HepG2 (cell line): Measurements from ENCODE around the gene DENND4A. TPM values are rescaled to one million over a fixed set of nuclear protein-coding genes. Genes with fewer than 3 reads are reported as not detected.
"Not testable (repeated sequence)": the region's sequence is repeated elsewhere in the genome, so short reads cannot be mapped to it uniquely, and the experiment has no call there.

Experiments used
- ATAC-seq: fragments of 200-7000 bp; cut with Tn5 transposase; 3 replicates; pipeline ENCODE4 v1.9.1; 2020; ENCODE audit warnings: mild to moderate bottlenecking, moderate library complexity
- BruUV-seq: library from RNA; stranded (reverse); fragments of 400-500 nt; replicated peaks from 2 replicates; lab custom pipeline; 2021; lab: Mats Ljungman, UMichigan
- CTCF ChIA-PET: fragments of 300-600 bp; formaldehyde crosslinking; extraction: SDS; loops from one replicate; lab custom pipeline; 2021; ENCODE audit warnings: low total read pairs, inconsistent platforms, low intra/inter-chr PET ratio; lab: Yijun Ruan, JAX
- POLR2A ChIA-PET: fragments of 350-600 bp; sonication (Branson Sonifier 250); formaldehyde crosslinking; loops from one replicate; lab custom pipeline; 2020; ENCODE audit warnings: antibody characterized with exemption, inconsistent platforms; lab: Yijun Ruan, JAX
- DNase-seq: peaks from one replicate; pipeline ENCODE4 v3.0.0-alpha.2; 2015; ENCODE audit warnings: low spot score
- FAIRE-seq: peaks from 3 replicates; lab custom pipeline; 2011; peaks lifted over from hg19 to GRCh38; lab: Jason Lieb, UNC
- H2AFZ ChIP-seq: one replicate; pipeline ENCODE4 v1.6.1; 2011; ENCODE audit warnings: low read length, inconsistent platforms
- H3K27ac ChIP-seq: fragments of 300-600 bp; 3 replicates; pipeline ENCODE4 v1.8.0; 2011; ENCODE audit warnings: mixed run types, mild to moderate bottlenecking, mixed read lengths, low read length, inconsistent platforms; ENCODE audit not compliant: insufficient read depth; ENCODE audit errors: extremely low read length
- H3K27me3 ChIP-seq, 2 experiments: fragments of 200-600 bp in 1 of 2; 2 replicates in 1 of 2; 3 replicates in 1 of 2; pipeline versions ENCODE4 v1.6.0 to v1.8.0; 2011; ENCODE audit warnings: low read length in 2 of 2, mild to moderate bottlenecking in 2 of 2, moderate library complexity in 2 of 2, inconsistent platforms in 1 of 2; ENCODE audit not compliant: insufficient read depth in 2 of 2, control insufficient read depth in 1 of 2
- H3K36me3 ChIP-seq, 2 experiments: fragments of 200-600 bp in 1 of 2; replicated peaks in 1 of 2; 2 replicates in 1 of 2; 3 replicates in 1 of 2; pipeline versions ENCODE4 v1.5.1 to v1.8.0; 2011; ENCODE audit warnings: low read length in 2 of 2, inconsistent platforms in 1 of 2; ENCODE audit not compliant: insufficient read depth in 2 of 2, control insufficient read depth in 1 of 2
- H3K4me1 ChIP-seq: 2 replicates; pipeline ENCODE4 v1.5.1; 2012; ENCODE audit warnings: low read length, inconsistent platforms; ENCODE audit not compliant: insufficient read depth
- H3K4me2 ChIP-seq: 2 replicates; pipeline ENCODE4 v1.6.0; 2011; ENCODE audit warnings: low read depth, low read length, inconsistent platforms
- H3K4me3 ChIP-seq, 3 experiments: fragments of 200-600 bp in 1 of 3; sonication (generic), shearing (Covaris generic) in 1 of 3; replicated peaks in 1 of 3; 2 replicates each; pipeline ENCODE4 v1.5.1; 2011 to 2016; ENCODE audit warnings: low read length in 3 of 3, inconsistent platforms in 2 of 3, low read depth in 2 of 3, mild to moderate bottlenecking in 2 of 3, control low read depth in 1 of 3, mixed read lengths in 1 of 3; ENCODE audit not compliant: insufficient read depth in 1 of 3
- H3K79me2 ChIP-seq: one replicate; pipeline ENCODE4 v1.6.1; 2011; ENCODE audit warnings: low read length, inconsistent platforms; ENCODE audit not compliant: insufficient read depth
- H3K9ac ChIP-seq: 2 replicates; pipeline ENCODE4 v1.6.0; 2011; ENCODE audit warnings: mild to moderate bottlenecking, low read depth, low read length, inconsistent platforms; ENCODE audit not compliant: insufficient read depth
- H3K9me3 ChIP-seq: 2 replicates; pipeline ENCODE4 v1.5.1; 2012; ENCODE audit warnings: mild to moderate bottlenecking, low read length
- H4K20me1 ChIP-seq: 2 replicates; pipeline ENCODE4 v1.6.0; 2011; ENCODE audit warnings: inconsistent platforms, mild to moderate bottlenecking, low read length, moderate library complexity; ENCODE audit not compliant: insufficient read depth
- HES4 ChIP-seq: sonication (generic); formaldehyde crosslinking; IDR thresholded peaks from 2 replicates; pipeline ENCODE4 v1.9.0; 2021; ENCODE audit warnings: mild to moderate bottlenecking, missing genetic modification reagents, borderline replicate concordance
- ZNF772 ChIP-seq: sonication (generic); formaldehyde crosslinking; IDR thresholded peaks from 2 replicates; pipeline ENCODE4 v1.5.0; 2020; ENCODE audit warnings: mild to moderate bottlenecking, missing genetic modification reagents
- ZSCAN5A ChIP-seq: sonication (generic); formaldehyde crosslinking; IDR thresholded peaks from 2 replicates; pipeline ENCODE4 v1.8.0; 2022; ENCODE audit warnings: mild to moderate bottlenecking, missing genetic modification reagents, borderline replicate concordance
- WGBS: methylation state at CpG from one replicate; pipeline ENCODE4 v1.1.6; 2017; ENCODE audit warnings: low lambda C conversion rate; 5-methylcytosine and 5-hydroxymethylcytosine counted together
- in situ Hi-C: cut with HindIII; loops from 2 replicates; pipeline ENCODE4 v1.10.0; 2017; ENCODE audit warnings: low pct_unique_long_range_greater_than_20kb; ENCODE audit not compliant: extremely low pct_ligation_motif_present
- intact Hi-C: fragments of 100-400 bp; cut with micrococcal nuclease; formaldehyde crosslinking; loops from one replicate; pipeline ENCODE4 v1.10.0; 2022; ENCODE audit not compliant: unreplicated experiment
- polyA plus RNA-seq, 8 experiments: library from polyadenylated mRNA; depleted of rRNA in 3 of 8; stranded (reverse) in 7 of 8; unstranded in 1 of 8; fragments of >200 nt; fragmentation: Illumina TruSeq in 4 of 8; extraction: Trizol in 4 of 8; gene quantifications; 2 replicates each; pipeline versions ENCODE4 v1.2.1 to v1.2.3, GENCODE V29; 2011 to 2016; ENCODE audit warnings: low read depth in 4 of 8, missing spikeins in 1 of 8, mixed read lengths in 1 of 8; ENCODE audit not compliant: insufficient read depth in 1 of 8
- total RNA-seq, 5 experiments: library from RNA; depleted of rRNA; stranded (reverse); fragments of >200 nt; fragmentation: Illumina TruSeq; extraction: Trizol; gene quantifications; 2 replicates each; pipeline ENCODE4 v1.2.3, GENCODE V29; 2016; ENCODE audit warnings: low read depth in 1 of 5

DENND4A gene
- total and polyA plus RNA-seq, 2 of the 13 experiments (the other 11 are each of a cell fraction or from before 2014, with no cell fraction given): 13.2 to 18.6 TPM

- intact Hi-C loops (no loop called here), in situ Hi-C loops (no loop called here)
- CTCF ChIA-PET: no interaction called here
- BruUV-seq: no TSS peak
- Histone ChIP-seq H3K27me3 (no peaks in the 10 kb centered on the region), H2AFZ (no peak overlapping the region), H3K4me3 (no peak overlapping the region), H3K4me2 (no peak overlapping the region), H3K79me2 (no peaks in the 10 kb centered on the region), H3K9me3 (no peaks in the 10 kb centered on the region), H3K9ac (no peak overlapping the region), H3K27ac (no peak overlapping the region), H3K36me3 (0 out of 5 replicates have a peak, but pooled peaks cover 2 to 3% of the 10 kb centered on the region in 2 experiments), H3K4me1 (peaks cover 4% of the 10 kb centered on the region), H4K20me1 (no peaks in the 10 kb centered on the region)
- POLR2A ChIA-PET: no interaction called here
- TF ChIP-seq ZSCAN5A (CRISPR knock-in tag) (no peak), HES4 (no peak), ZNF772 (CRISPR knock-in tag) (no peak)
- WGBS: 90% methylated on average over 5 of the region's 5 CpGs
- DNase-seq: no peak
- no peak for ATAC-seq
- FAIRE-seq: no peak
These were observed 173.5 kb downstream of the DENND4A start for GRCh38 chr15:65618560-65619109.

DNA sequence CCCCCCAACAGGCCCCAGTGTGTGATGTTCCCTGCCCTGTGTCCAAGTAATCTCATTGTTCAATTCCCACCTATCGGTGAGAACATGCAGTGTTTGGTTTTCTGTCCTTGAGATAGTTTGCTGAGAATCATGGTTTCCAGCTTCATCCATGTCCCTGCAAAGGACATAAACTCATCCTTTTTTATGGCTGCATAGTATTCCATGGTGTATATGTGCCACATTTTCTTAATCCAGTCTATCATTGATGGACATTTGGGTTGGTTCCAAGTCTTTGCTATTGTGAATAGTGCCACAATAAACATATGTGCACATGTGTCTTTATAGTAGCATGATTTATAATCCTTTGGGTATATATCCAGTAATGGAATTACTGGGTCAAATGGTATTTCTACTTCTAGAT is 176.2 kb downstream of the DENND4A start:
- POLR2A ChIA-PET, H4K20me1 ChIP-seq, H2AFZ ChIP-seq, H3K9ac ChIP-seq, CTCF ChIA-PET, H3K36me3 ChIP-seq, H3K4me2 ChIP-seq, H3K79me2 ChIP-seq, H3K27ac ChIP-seq, FAIRE-seq, DNase-seq, BruUV-seq, H3K9me3 ChIP-seq, intact Hi-C loops, ATAC-seq, in situ Hi-C loops, H3K4me3 ChIP-seq, H3K27me3 ChIP-seq: not testable (repeated sequence)
- 93% methylated on average over 1 of the region's 1 CpG for WGBS
- peaks cover 20% of the 10 kb centered on the region for H3K4me1 ChIP-seq
